ENCODE measurements around the gene CYS1.

CYS1 gene

DNA sequence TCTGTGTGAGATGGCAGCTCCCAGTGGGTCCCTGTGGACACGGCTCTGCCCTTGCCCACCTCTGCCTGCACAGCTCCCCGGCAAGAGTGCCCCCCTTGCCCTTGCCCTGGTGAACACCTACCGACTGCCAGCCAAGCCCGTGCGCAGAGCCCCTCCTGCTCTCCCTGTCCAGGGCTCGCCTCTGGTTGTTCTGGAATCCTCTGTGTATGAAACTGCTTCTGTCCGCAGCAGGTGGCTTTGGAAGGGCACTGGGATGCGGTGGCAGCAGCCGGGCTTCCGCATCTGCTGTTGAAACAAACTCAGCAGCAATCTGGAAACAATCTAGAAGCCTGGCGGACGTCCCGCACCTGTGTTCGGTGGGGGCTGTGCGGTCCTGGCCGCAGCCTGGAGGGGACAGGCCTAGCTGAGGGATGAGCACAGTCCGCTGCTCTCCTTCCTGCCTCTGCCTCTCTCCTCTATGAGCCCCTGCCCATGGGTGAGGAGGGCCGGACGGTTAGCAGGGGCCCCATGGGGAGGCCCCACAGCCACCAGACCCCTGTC lies 70.9 kb downstream of the CYS1 start:
- H3K4me3 ChIP-seq (ENCODE audit: severe bottlenecking), result no peak overlapping the region
- no peak overlapping the region for H3K27ac ChIP-seq (ENCODE audit: poor library complexity, severe bottlenecking)
- TF ChIP-seq, protein P1, sequence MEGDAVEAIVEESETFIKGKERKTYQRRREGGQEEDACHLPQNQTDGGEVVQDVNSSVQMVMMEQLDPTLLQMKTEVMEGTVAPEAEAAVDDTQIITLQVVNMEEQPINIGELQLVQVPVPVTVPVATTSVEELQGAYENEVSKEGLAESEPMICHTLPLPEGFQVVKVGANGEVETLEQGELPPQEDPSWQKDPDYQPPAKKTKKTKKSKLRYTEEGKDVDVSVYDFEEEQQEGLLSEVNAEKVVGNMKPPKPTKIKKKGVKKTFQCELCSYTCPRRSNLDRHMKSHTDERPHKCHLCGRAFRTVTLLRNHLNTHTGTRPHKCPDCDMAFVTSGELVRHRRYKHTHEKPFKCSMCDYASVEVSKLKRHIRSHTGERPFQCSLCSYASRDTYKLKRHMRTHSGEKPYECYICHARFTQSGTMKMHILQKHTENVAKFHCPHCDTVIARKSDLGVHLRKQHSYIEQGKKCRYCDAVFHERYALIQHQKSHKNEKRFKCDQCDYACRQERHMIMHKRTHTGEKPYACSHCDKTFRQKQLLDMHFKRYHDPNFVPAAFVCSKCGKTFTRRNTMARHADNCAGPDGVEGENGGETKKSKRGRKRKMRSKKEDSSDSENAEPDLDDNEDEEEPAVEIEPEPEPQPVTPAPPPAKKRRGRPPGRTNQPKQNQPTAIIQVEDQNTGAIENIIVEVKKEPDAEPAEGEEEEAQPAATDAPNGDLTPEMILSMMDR (IDR thresholded peaks at IDR 0.05; ENCODE audit: poor library complexity, severe bottlenecking), result no peak
- no peaks in the 10 kb centered on the region for H3K36me3 ChIP-seq (ENCODE audit: low read depth)
- ATAC-seq (ENCODE audit: low read depth) (no peak), DNase-seq (ENCODE audit: low spot score) (no peak)
- no peaks in the 10 kb centered on the region for H3K9me3 ChIP-seq (ENCODE audit: severe bottlenecking)
- H3K4me1 ChIP-seq (ENCODE audit: insufficient read depth, poor library complexity, severe bottlenecking), result no peaks in the 10 kb centered on the region
- H3K27me3 ChIP-seq (ENCODE audit: insufficient read depth, poor library complexity, severe bottlenecking), result no peaks in the 10 kb centered on the region

DNA sequence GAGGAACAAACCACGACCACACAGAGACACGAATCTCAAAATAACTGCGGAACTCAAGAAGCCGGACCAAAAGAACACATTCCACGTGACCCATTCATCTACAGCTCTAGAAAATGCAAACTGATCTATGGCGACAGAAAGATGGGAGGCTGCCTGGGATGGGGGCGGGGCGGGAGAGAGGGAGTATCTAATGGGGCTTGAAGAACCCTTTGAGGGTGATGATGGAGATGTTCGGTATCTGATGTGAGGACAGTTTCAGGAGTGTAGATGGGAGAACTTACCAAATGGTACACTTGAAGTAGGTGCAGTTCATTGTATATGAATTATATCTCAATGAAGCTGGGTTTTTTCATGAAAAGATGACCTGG lies 71.4 kb downstream of the CYS1 start:
- no peak overlapping the region for H3K27ac ChIP-seq (ENCODE audit: poor library complexity, severe bottlenecking)

DNA sequence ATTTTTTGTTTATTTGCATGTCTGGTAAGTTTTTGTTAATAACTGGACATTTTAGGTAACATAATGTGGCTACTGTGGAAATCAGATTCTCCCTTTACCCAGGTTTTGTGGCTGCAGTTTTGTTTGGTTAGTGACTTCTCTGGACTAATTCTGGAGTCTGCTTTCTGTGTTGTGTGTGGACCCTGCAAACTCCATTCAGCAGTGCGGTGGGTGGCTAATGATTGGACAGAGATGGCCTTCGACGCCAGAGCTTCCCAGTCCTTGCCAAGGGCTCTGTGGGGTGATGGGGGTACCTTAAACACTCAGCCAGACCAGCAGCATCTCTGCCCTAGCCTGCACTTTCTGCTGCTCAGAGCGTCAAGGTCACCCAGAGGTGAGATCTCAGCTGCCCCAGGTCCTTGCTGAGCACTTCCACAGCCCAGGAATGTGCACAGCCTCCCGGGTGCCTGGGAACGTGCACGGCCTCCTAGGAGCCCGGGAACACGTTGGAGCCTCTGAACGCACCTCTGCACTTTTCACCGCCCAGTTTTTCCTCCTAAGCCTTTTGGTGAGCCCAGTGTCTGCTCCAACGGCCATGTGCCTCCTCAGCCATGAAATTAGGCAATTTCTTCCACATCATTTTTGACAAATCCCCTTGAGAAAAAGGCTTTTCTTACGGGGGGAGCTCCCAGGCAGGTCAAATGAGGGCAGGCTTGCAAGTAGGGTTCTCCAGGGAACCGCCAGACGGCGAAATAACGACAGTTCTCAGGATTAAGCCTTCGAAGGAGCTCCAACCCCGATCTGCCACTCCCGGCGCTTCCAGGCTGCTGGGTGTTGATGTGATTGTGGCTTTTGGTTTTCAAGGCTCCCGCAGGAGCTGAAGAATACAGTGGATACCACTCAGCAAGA lies 72.0 kb downstream of the CYS1 start:
- H3K27ac ChIP-seq (ENCODE audit: poor library complexity, severe bottlenecking), result no peak overlapping the region

More for the DNA sequence above, 71.4 kb downstream of the CYS1 start:
- Histone ChIP-seq H3K4me3 (ENCODE audit: severe bottlenecking) (no peak overlapping the region), H3K36me3 (ENCODE audit: low read depth) (no peaks in the 10 kb centered on the region), H3K4me1 (ENCODE audit: insufficient read depth, poor library complexity, severe bottlenecking) (no peaks in the 10 kb centered on the region), H3K27me3 (ENCODE audit: insufficient read depth, poor library complexity, severe bottlenecking) (no peaks in the 10 kb centered on the region), H3K9me3 (ENCODE audit: severe bottlenecking) (no peaks in the 10 kb centered on the region)
- TF ChIP-seq, protein P1 (IDR thresholded peaks at IDR 0.05; ENCODE audit: poor library complexity, severe bottlenecking), result no peak
- ATAC-seq (ENCODE audit: low read depth) (no peak), DNase-seq (ENCODE audit: low spot score) (no peak)

GRCh38 chr2:10007435-10007834 lies 72.8 kb downstream of the CYS1 start:
- H3K4me3 ChIP-seq (ENCODE audit: severe bottlenecking), result no peak overlapping the region
- ATAC-seq (ENCODE audit: low read depth) (no peak), DNase-seq (ENCODE audit: low spot score) (no peak)
- H3K9me3 ChIP-seq (ENCODE audit: severe bottlenecking), result no peaks in the 10 kb centered on the region
- no peak overlapping the region for H3K27ac ChIP-seq (ENCODE audit: poor library complexity, severe bottlenecking)
- TF ChIP-seq, protein P1 (IDR thresholded peaks at IDR 0.05; ENCODE audit: poor library complexity, severe bottlenecking), result no peak
- H3K4me1 ChIP-seq (ENCODE audit: insufficient read depth, poor library complexity, severe bottlenecking), result no peaks in the 10 kb centered on the region
- H3K36me3 ChIP-seq (ENCODE audit: low read depth), result no peaks in the 10 kb centered on the region
- no peaks in the 10 kb centered on the region for H3K27me3 ChIP-seq (ENCODE audit: insufficient read depth, poor library complexity, severe bottlenecking)

More for the DNA sequence above, 72.0 kb downstream of the CYS1 start:
- Histone ChIP-seq H3K36me3 (ENCODE audit: low read depth) (no peaks in the 10 kb centered on the region), H3K9me3 (ENCODE audit: severe bottlenecking) (no peaks in the 10 kb centered on the region), H3K4me3 (ENCODE audit: severe bottlenecking) (no peak overlapping the region), H3K4me1 (ENCODE audit: insufficient read depth, poor library complexity, severe bottlenecking) (no peaks in the 10 kb centered on the region), H3K27me3 (ENCODE audit: insufficient read depth, poor library complexity, severe bottlenecking) (no peaks in the 10 kb centered on the region)
- no peak for DNase-seq (ENCODE audit: low spot score)
- TF ChIP-seq, protein P1 (IDR thresholded peaks at IDR 0.05; ENCODE audit: poor library complexity, severe bottlenecking), result no peak
- ATAC-seq (ENCODE audit: low read depth), result no peak
